Transverse colon (tissue), 4 donors: ENCODE results near the gene MXRA8.

Experiments
- CTCF ChIP-seq, 5 experiments: fragments of 200-600 bp in 3 of 5; fragments of 450-650 bp in 2 of 5; sonication (generic) in 3 of 5; IDR thresholded peaks; 1 replicate in 2 of 5; 2 replicates in 3 of 5; pipeline ENCODE4 v1.5.1; 2016 to 2017; ENCODE audit warnings: antibody characterized with exemption in 5 of 5, inconsistent platforms in 3 of 5, mild to moderate bottlenecking in 2 of 5, moderate library complexity in 1 of 5
- EP300 ChIP-seq: sonication (generic); formaldehyde crosslinking; IDR thresholded peaks from one replicate; pipeline ENCODE4 v1.6.1; 2017; ENCODE audit warnings: antibody characterized with exemption, low read depth
- POLR2A ChIP-seq: fragments of 450-650 bp; IDR thresholded peaks from one replicate; pipeline ENCODE4 v1.6.1; 2016; ENCODE audit warnings: antibody characterized with exemption, mild to moderate bottlenecking, moderate library complexity
- POLR2AphosphoS5 ChIP-seq, 3 donors: sonication (generic); formaldehyde crosslinking; IDR thresholded peaks; one replicate each; pipeline ENCODE4 v1.6.1; 2016; ENCODE audit warnings: antibody characterized with exemption in 3 of 3

- TF ChIP-seq CTCF (IDR thresholded peaks at IDR 0.05) (no peak), EP300 (no peak), POLR2AphosphoS5 (IDR thresholded peaks at IDR 0.05) (no peak), POLR2A (no peak)
Measured at GRCh38 chr1:1320666-1321448, 37.5 kb downstream of the MXRA8 start.
